ENCODE measurements around the gene RNU6-1.

The RNU6-1 gene

GRCh38 chr15:67820122-67820991 lies 19.5 kb downstream of the RNU6-1 start:
- DNase-seq: no peak

- DNase-seq: no peak
Observed at GRCh38 chr15:67819636-67820035, 20.2 kb downstream of the RNU6-1 start.

- no peak for DNase-seq
Observed at GRCh38 chr15:67818464-67818863, 21.4 kb downstream of the RNU6-1 start.

- DNase-seq: no peak
Observed at GRCh38 chr15:67816668-67817067, 23.2 kb downstream of the RNU6-1 start.

GRCh38 chr15:67815036-67815592 lies 24.7 kb downstream of the RNU6-1 start:
- DNase-seq: no peak

- no peak for DNase-seq
Observed at GRCh38 chr15:67813104-67813634, 26.7 kb downstream of the RNU6-1 start.

DNA sequence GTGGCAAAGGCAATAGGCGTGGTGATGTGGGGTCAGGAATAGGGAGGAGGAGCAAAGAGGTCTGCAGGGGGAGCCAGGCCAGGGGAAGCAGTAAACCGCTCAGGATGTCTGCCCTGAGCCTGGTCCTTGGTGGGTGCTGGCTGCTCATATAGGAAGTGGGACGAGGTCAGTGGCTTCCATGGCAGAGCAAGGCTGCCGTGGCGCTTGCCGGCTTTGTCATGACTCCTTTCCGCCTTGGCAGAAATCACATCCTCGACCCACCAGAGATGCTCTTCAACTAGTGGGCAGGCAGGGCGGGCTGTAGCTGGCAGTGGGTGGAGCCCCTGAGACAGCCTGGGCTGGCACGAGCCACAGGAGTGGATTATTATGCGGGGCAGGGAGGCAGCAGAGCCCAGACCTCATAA lies 27.6 kb downstream of the RNU6-1 start:
- no peak for DNase-seq

DNA sequence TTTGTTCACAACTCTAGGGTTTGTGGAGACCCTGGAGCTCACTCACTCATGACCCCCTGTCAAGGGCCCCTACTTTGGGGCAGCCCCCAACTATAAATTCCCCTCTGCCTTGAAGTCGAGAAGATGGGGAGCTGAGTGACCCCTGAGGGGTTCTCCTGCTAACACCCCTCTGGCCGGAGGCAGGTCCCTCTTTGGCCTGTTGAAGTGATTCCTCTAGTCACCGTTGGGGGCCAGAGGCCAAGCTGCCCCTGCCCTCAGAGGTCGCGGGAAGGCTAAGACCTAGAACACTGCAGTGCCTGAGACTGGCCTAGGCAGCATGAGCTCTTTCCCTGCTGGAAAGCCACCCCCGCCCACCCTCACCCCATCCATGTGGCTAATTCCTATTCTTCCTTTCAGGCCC lies 30.0 kb downstream of the RNU6-1 start:
- DNase-seq: no peak

GRCh38 chr15:67809441-67809840 lies 30.4 kb downstream of the RNU6-1 start:
- DNase-seq: no peak

GRCh38 chr15:67808821-67809220 lies 31.0 kb downstream of the RNU6-1 start:
- no peak for DNase-seq

GRCh38 chr15:67807836-67808235 lies 32.0 kb downstream of the RNU6-1 start:
- no peak for DNase-seq

- no peak for DNase-seq
Observed at GRCh38 chr15:67807141-67807540, 32.7 kb downstream of the RNU6-1 start.

DNA sequence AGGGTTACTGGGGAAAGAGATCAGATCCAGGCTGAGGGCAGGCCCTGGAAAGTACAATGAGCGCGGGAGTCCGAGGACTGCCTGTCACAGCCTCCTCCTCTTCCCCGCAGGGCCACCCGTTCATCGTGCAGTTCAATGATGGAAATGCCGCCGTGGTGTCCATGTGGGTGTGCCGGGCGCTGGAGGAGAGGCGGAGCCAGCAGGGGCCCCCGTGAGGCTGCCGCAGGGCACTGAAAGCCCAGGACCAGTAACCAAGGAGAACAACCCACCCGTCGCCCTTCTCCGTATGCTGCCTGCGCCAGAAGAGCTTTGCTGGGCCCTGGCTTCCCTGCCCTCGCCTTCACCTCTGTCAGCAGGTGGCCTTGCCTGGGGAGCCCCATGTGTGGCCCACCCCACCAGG lies 33.3 kb downstream of the RNU6-1 start:
- DNase-seq: no peak

GRCh38 chr15:67805666-67806516 lies 34.0 kb downstream of the RNU6-1 start:
- DNase-seq: no peak

GRCh38 chr15:67805008-67805665 lies 34.7 kb downstream of the RNU6-1 start:
- DNase-seq: no peak

- DNase-seq: no peak
Observed at GRCh38 chr15:67803996-67804843, 35.6 kb downstream of the RNU6-1 start.

- no peak for DNase-seq
Observed at GRCh38 chr15:67803299-67803698, 36.5 kb downstream of the RNU6-1 start.

- DNase-seq: no peak
Observed at GRCh38 chr15:67801926-67802914, 37.6 kb downstream of the RNU6-1 start.

DNA sequence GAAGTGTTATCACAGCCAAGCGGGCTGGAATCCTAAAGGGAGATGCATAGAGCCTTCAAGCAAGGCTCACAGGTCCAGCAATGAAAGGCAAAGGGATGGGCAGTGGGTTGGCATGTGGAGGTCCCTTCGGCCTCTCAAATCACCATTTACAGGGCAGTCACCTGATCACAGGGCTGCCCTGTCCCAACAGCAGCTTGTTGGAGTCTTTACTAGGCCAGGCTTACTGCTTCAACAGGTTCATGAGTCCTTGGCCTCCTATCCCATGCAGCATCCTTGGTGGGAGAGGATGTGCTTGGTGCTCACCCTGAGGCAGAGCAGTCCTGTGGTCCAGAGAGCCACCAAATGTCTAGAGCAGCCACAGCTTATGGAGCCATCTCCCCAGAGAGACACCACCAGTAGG lies 38.7 kb downstream of the RNU6-1 start:
- DNase-seq: no peak

- DNase-seq: no peak
Observed at GRCh38 chr15:67799801-67800205, 40.0 kb downstream of the RNU6-1 start.
